Tibial artery (tissue), 4 donors: ENCODE results near the gene SLC9A9.

Experiments used
- DNase-seq, 2 donors: peaks; one replicate each; pipeline ENCODE4 v3.0.0-alpha.2; 2019
- H3K27ac ChIP-seq, 2 donors: fragments of 200-600 bp; sonication (generic) in 1 of 2; 1 replicate in 1 of 2; 2 replicates in 1 of 2; pipeline ENCODE4 v1.5.1; 2018 to 2019; ENCODE audit warnings: mild to moderate bottlenecking in 1 of 2
- H3K27me3 ChIP-seq, 2 donors: fragments of 200-600 bp; sonication (generic) in 1 of 2; one replicate each; pipeline versions ENCODE4 v1.5.1 to v1.6.0; 2016 to 2019
- H3K36me3 ChIP-seq, 3 donors: fragments of 200-600 bp; sonication (generic) in 2 of 3; one replicate each; pipeline ENCODE4 v1.5.1; 2016 to 2019; ENCODE audit warnings: mild to moderate bottlenecking in 2 of 3
- H3K4me1 ChIP-seq, 4 donors: fragments of 200-600 bp; sonication (generic) in 2 of 4; 1 replicate in 3 of 4; 2 replicates in 1 of 4; pipeline ENCODE4 v1.5.1; 2016 to 2019
- H3K4me3 ChIP-seq, 2 donors: fragments of 200-600 bp; sonication (generic) in 1 of 2; 1 replicate in 1 of 2; 2 replicates in 1 of 2; pipeline ENCODE4 v1.5.1; 2018 to 2019; ENCODE audit warnings: mild to moderate bottlenecking in 2 of 2
- H3K9me3 ChIP-seq, 3 donors: fragments of 200-600 bp; sonication (generic) in 1 of 3; one replicate each; pipeline ENCODE4 v1.5.1; 2016 to 2019
- CTCF ChIP-seq, 2 experiments: fragments of 200-600 bp in 1 of 2; fragments of 450-650 bp in 1 of 2; IDR thresholded peaks; one replicate each; pipeline ENCODE4 v1.5.1; 2017 to 2019; ENCODE audit warnings: antibody characterized with exemption in 2 of 2, mild to moderate bottlenecking in 1 of 2, moderate library complexity in 1 of 2
- intact Hi-C: fragments of 100-400 bp; cut with DNase I; formaldehyde crosslinking; loops from one replicate; pipeline ENCODE4 v1.15.0; 2023; ENCODE audit warnings: low total_unique reads

The SLC9A9 gene

GRCh38 chr3:143824735-143825385 is 23.4 kb downstream of the SLC9A9 start:
- no peak for TF ChIP-seq CTCF (IDR thresholded peaks at IDR 0.05)
- no peaks in the 10 kb centered on the region for H3K27me3 ChIP-seq
- intact Hi-C loops = no loop called here
- no peaks in the 10 kb centered on the region for H3K36me3 ChIP-seq
- no peaks in the 10 kb centered on the region for H3K4me1 ChIP-seq
- no peak for DNase-seq
- no peak overlapping the region for H3K4me3 ChIP-seq
- no peak overlapping the region for H3K27ac ChIP-seq
- H3K9me3 ChIP-seq = no peaks in the 10 kb centered on the region

- H3K36me3 ChIP-seq = no peaks in the 10 kb centered on the region
- DNase-seq = no peak
- no peaks in the 10 kb centered on the region for H3K27me3 ChIP-seq
- no peak overlapping the region for H3K27ac ChIP-seq
- H3K9me3 ChIP-seq = no peaks in the 10 kb centered on the region
- no peak overlapping the region for H3K4me3 ChIP-seq
- intact Hi-C loops = no loop called here
- TF ChIP-seq CTCF (IDR thresholded peaks at IDR 0.05) = no peak
- H3K4me1 ChIP-seq = no peaks in the 10 kb centered on the region
Measured at GRCh38 chr3:143822798-143823197, 25.5 kb downstream of the SLC9A9 start.

DNA sequence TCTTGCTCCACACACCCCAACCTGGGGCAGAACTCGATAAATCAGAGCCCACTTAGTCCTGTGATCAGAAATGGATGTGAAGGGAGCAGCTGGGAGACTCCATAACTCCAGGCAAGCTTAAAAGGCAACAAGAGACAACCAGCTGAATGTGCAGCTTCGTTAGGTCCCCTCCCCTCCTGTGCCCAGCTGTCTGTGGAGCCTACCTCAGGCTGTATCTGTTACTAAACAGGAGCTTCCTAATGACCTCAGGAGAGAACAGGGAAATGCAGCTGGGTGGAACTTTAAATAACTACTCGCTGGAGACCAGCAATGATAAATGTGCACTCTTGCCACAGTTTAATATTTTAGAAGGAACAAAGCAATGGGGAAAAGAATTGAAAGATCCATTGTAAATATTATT is 25.9 kb downstream of the SLC9A9 start:
- no peak overlapping the region for H3K4me3 ChIP-seq
- no peak for DNase-seq
- H3K36me3 ChIP-seq = no peaks in the 10 kb centered on the region
- no peak overlapping the region for H3K27ac ChIP-seq
- no peaks in the 10 kb centered on the region for H3K27me3 ChIP-seq
- intact Hi-C loops = no loop called here
- no peaks in the 10 kb centered on the region for H3K4me1 ChIP-seq
- H3K9me3 ChIP-seq = no peaks in the 10 kb centered on the region
- no peak for TF ChIP-seq CTCF (IDR thresholded peaks at IDR 0.05)

DNA sequence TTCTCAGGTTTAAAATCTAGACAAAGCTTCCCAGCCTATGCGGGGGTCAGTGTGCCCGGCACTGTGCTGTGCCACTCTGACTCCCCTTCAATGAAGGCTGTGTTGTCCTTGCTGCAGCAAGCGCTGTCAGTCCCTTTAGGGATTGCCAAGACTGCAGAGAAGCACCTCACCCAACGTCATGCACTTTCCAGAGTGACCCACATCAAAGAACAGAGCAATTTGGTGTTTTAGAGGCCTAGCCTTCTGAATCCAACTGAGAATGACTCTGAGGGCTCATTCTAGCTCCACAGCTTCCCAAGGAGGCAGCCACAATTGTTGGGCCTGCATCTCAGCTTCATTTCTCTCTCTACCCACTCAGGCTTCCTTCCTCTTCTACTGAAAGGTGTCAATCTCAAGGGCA is 26.4 kb downstream of the SLC9A9 start:
- no peaks in the 10 kb centered on the region for H3K9me3 ChIP-seq
- H3K27ac ChIP-seq = no peak overlapping the region
- no peaks in the 10 kb centered on the region for H3K4me1 ChIP-seq
- H3K4me3 ChIP-seq = no peak overlapping the region
- no peaks in the 10 kb centered on the region for H3K36me3 ChIP-seq
- no peak for DNase-seq
- H3K27me3 ChIP-seq = no peaks in the 10 kb centered on the region
- no peak for TF ChIP-seq CTCF (IDR thresholded peaks at IDR 0.05)
- intact Hi-C loops = no loop called here

GRCh38 chr3:143820466-143821221 is 27.6 kb downstream of the SLC9A9 start:
- H3K4me1 ChIP-seq = no peaks in the 10 kb centered on the region
- intact Hi-C loops = no loop called here
- H3K27ac ChIP-seq = no peak overlapping the region
- H3K9me3 ChIP-seq = no peaks in the 10 kb centered on the region
- TF ChIP-seq CTCF (IDR thresholded peaks at IDR 0.05) = no peak
- DNase-seq = no peak
- H3K36me3 ChIP-seq = no peaks in the 10 kb centered on the region
- H3K4me3 ChIP-seq = no peak overlapping the region
- no peaks in the 10 kb centered on the region for H3K27me3 ChIP-seq
